ENCODE results near the gene BCKDK. TPM values are rescaled to one million over a fixed set of nuclear protein-coding genes. Genes with fewer than 3 reads are reported as not detected.

Gene BCKDK
- total and polyA plus RNA-seq, 2 donors (not counting 3 experiments of a cell fraction or from before 2014, with no cell fraction given): 57.8 to 78.3 TPM

- TF ChIP-seq POLR2AphosphoS5 (IDR thresholded peaks at IDR 0.05; ENCODE audit: insufficient read depth, low read depth, low read length) (peak; percentile 71), CTCF (IDR thresholded peaks at IDR 0.05; ENCODE audit: extremely low read depth in 1 of 2, insufficient read depth in 1 of 2, low read depth in 1 of 2, low read length in 2 of 2) (no peak)
- H2AFZ ChIP-seq (ENCODE audit: low read depth, low read length): peak overlapping the region; percentile 70
- H3K27ac ChIP-seq (ENCODE audit: insufficient read depth, low read depth, low read length): peak overlapping the region; percentile 86
- H3K9me1 ChIP-seq (replicated peaks; ENCODE audit: control insufficient read depth, extremely low read depth, insufficient read depth, low read length): no peaks in the 10 kb centered on the region
- H3K4me3 ChIP-seq (replicated peaks in 1 of 3; ENCODE audit: insufficient read depth in 1 of 3, low read depth in 1 of 3, low read length in 3 of 3): peak overlapping the region; percentile 68 to 87 (median 87)
- peaks cover 14% of the 10 kb centered on the region for H3K4me1 ChIP-seq (ENCODE audit: control insufficient read depth, extremely low read depth, insufficient read depth, low read length)
- peaks cover 3 to 15% of the 10 kb centered on the region in 2 experiments for H3K36me3 ChIP-seq (ENCODE audit: control insufficient read depth in 2 of 2, extremely low read depth in 1 of 2, insufficient read depth in 2 of 2, low read length in 2 of 2)
- dilution Hi-C loops (cut with MboI; ENCODE audit: extremely low pct_ligation_motif_present, low sequenced_read_pairs) (no loop called here), intact Hi-C loops (cut with micrococcal nuclease) (loop anchor here (2.0 to 10.0 kb wide), 2 partner anchors 15 to 791 kb away; no protein-coding TSS in a partner anchor)
- no TSS peak for BruUV-seq (replicated peaks)
- no peaks in the 10 kb centered on the region for H4K20me1 ChIP-seq (replicated peaks; ENCODE audit: control insufficient read depth, extremely low read depth, insufficient read depth, low read length)
- H3K9ac ChIP-seq (replicated peaks; ENCODE audit: extremely low read depth, insufficient read depth, low read length): peak overlapping the region; percentile 97
- H3K27me3 ChIP-seq (ENCODE audit: control insufficient read depth in 2 of 2, insufficient read depth in 2 of 2, low read length in 2 of 2): no peaks in the 10 kb centered on the region
- peaks cover 51% of the 10 kb centered on the region for H3K79me2 ChIP-seq (ENCODE audit: control insufficient read depth, insufficient read depth, low read length)
- H3K4me2 ChIP-seq (ENCODE audit: insufficient read depth, low read length): peak overlapping the region; percentile 93
- ChIA-PET CTCF (interaction anchor here (0.6 to 2.3 kb wide), 13 partner anchors 8 to 796 kb away, joined by 3 to 22 read pairs (median 4); partner anchors contain the start of genes HSD3B7, VKORC1 and ZNF843), POLR2A (interaction anchor here (0.9 to 1.8 kb wide), 4 partner anchors 11 to 107 kb away, joined by 5 to 9 read pairs (median 6); partner anchors contain the start of genes FUS and STX4)
- peak; percentile 82 for FAIRE-seq
- H3K9me3 ChIP-seq (replicated peaks; ENCODE audit: control insufficient read depth, insufficient read depth, low read length): no peaks in the 10 kb centered on the region
- peak; percentile 91 for DNase-seq (ENCODE audit: low read depth, low spot score)
Observed at GRCh38 chr16:31073142-31073969, 34.8 kb upstream of the BCKDK start.

All from endothelial cell of umbilical vein (primary cell).